GM23248 (cell line): ENCODE results near the gene HYDIN. TPM values are rescaled to one million over a fixed set of nuclear protein-coding genes. Genes with fewer than 3 reads are reported as not detected.

Source experiments
- DNase-seq: peaks from one replicate; pipeline ENCODE4 v3.0.0-alpha.2; 2015
- H2AFZ ChIP-seq: fragments of 200-600 bp; sonication (generic); 2 replicates; pipeline ENCODE4 v1.6.1; 2016; ENCODE audit warnings: antibody characterized with exemption
- H3F3A ChIP-seq: fragments of 200-600 bp; sonication (generic); 2 replicates; pipeline ENCODE4 v1.6.1; 2016; ENCODE audit warnings: mild to moderate bottlenecking, antibody characterized with exemption, mixed run types; ENCODE audit not compliant: insufficient read depth
- H3K27ac ChIP-seq: fragments of 200-600 bp; sonication (generic); 2 replicates; pipeline ENCODE4 v1.5.1; 2016; ENCODE audit warnings: mild to moderate bottlenecking
- H3K27me3 ChIP-seq: fragments of 200-600 bp; sonication (generic); replicated peaks from 2 replicates; pipeline ENCODE4 v1.6.1; 2016; ENCODE audit warnings: mild to moderate bottlenecking; ENCODE audit not compliant: insufficient read depth
- H3K36me3 ChIP-seq: fragments of 200-600 bp; sonication (generic); 2 replicates; pipeline ENCODE4 v1.6.1; 2016; ENCODE audit warnings: low read depth, mild to moderate bottlenecking
- H3K4me1 ChIP-seq: fragments of 200-600 bp; sonication (generic); 2 replicates; pipeline ENCODE4 v1.6.1; 2016; ENCODE audit warnings: mild to moderate bottlenecking; ENCODE audit not compliant: insufficient read depth
- H3K4me2 ChIP-seq: fragments of 200-600 bp; sonication (generic); one replicate; pipeline ENCODE4 v1.6.1; 2016; ENCODE audit warnings: mild to moderate bottlenecking; ENCODE audit not compliant: unreplicated experiment
- H3K4me3 ChIP-seq: fragments of 200-600 bp; sonication (generic); 2 replicates; pipeline ENCODE4 v1.5.1; 2016; ENCODE audit warnings: mild to moderate bottlenecking
- H3K79me2 ChIP-seq: fragments of 200-600 bp; sonication (generic); 2 replicates; pipeline ENCODE4 v1.6.1; 2016; ENCODE audit warnings: mild to moderate bottlenecking; ENCODE audit not compliant: insufficient read depth
- H3K9ac ChIP-seq: fragments of 200-600 bp; sonication (generic); 2 replicates; pipeline ENCODE4 v1.6.1; 2016; ENCODE audit warnings: mild to moderate bottlenecking
- H3K9me2 ChIP-seq: fragments of 200-600 bp; sonication (generic); 2 replicates; pipeline ENCODE4 v1.6.1; 2016; ENCODE audit warnings: mixed run types, mild to moderate bottlenecking, moderate library complexity; ENCODE audit not compliant: insufficient read depth
- H3K9me3 ChIP-seq: fragments of 200-600 bp; sonication (generic); one replicate; pipeline ENCODE4 v1.6.1; 2017; ENCODE audit warnings: low read depth
- H4K20me1 ChIP-seq: fragments of 200-600 bp; sonication (generic); 2 replicates; pipeline ENCODE4 v1.6.0; 2016; ENCODE audit not compliant: insufficient read depth
- EZH2 ChIP-seq: fragments of 200-600 bp; sonication (generic); IDR thresholded peaks from 2 replicates; pipeline ENCODE4 v1.6.1; 2018; ENCODE audit warnings: antibody characterized with exemption, mild to moderate bottlenecking; ENCODE audit not compliant: insufficient read depth, poor library complexity, severe bottlenecking
- EZH2phosphoT487 ChIP-seq: fragments of 200-600 bp; sonication (generic); IDR thresholded peaks from 2 replicates; pipeline ENCODE4 v1.6.1; 2018; ENCODE audit warnings: antibody characterized with exemption, moderate library complexity, mild to moderate bottlenecking, low read depth; ENCODE audit not compliant: insufficient read depth
- WGBS, 2 experiments: methylation state at CpG; one replicate each; pipeline ENCODE4 v1.1.6; 2015 to 2017; ENCODE audit warnings: low lambda C conversion rate in 2 of 2, low coverage in 1 of 2; ENCODE audit errors: missing lambda C conversion rate in 2 of 2; 5-methylcytosine and 5-hydroxymethylcytosine counted together
- in situ Hi-C: fragments of 300-500 bp; cut with MboI; formaldehyde crosslinking; loops from 2 replicates; pipeline ENCODE4 v1.15.0; 2020
- polyA plus RNA-seq: library from polyadenylated mRNA; unstranded; fragments of >200 nt; fragmentation: Nextera tagmentation; extraction: Ambion mirVana; gene quantifications from 2 replicates; pipeline ENCODE4 v1.2.1, GENCODE V29; 2016
- total RNA-seq: library from RNA; depleted of rRNA; stranded (reverse); fragments of >200 nt; shearing (Covaris generic); gene quantifications from 2 replicates; pipeline ENCODE4 v1.2.3, GENCODE V29; 2014

Gene HYDIN
- total and polyA plus RNA-seq, 2 experiments from 2014 or later = 0.50 to 0.54 TPM

DNA sequence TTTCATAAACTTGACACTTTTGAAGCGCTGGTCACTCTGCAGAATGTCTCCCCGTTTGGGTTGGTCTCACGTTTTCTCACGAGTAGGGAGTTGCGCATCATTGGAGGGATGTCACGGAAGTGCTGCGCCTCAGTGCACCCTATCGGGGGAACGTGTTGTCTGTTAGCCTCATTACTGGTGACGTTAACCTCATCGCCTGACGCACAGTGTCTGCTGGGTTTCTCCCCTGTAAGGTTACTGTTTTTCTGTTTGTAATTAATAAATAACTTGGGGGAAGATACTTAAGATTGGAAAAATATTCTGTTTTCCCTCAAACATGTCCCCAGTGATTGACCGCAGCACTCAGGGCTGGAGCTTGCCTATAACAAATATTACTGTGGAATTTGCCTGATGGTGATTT lies 456.3 kb downstream of the HYDIN start:
- no peak overlapping the region for H3K4me2 ChIP-seq
- WGBS, 2 experiments = 88 to 90% methylated on average over 13 of the region's 13 CpGs
- no peak for DNase-seq
- H2AFZ ChIP-seq = no peak overlapping the region
- H3K4me1 ChIP-seq = peaks cover 17% of the 10 kb centered on the region
- no peaks in the 10 kb centered on the region for H3K79me2 ChIP-seq
- no peaks in the 10 kb centered on the region for H3K36me3 ChIP-seq
- no peak for TF ChIP-seq EZH2phosphoT487
- TF ChIP-seq EZH2 = no peak
- H3K27ac ChIP-seq = no peak overlapping the region
- peaks cover 33% of the 10 kb centered on the region for H3F3A ChIP-seq
- no peaks in the 10 kb centered on the region for H3K27me3 ChIP-seq
- H4K20me1 ChIP-seq = no peaks in the 10 kb centered on the region
- no peak overlapping the region for H3K9ac ChIP-seq
- in situ Hi-C loops = loop anchor here (10.0 to 25.0 kb wide), 2 partner anchors 229 to 387 kb away; no protein-coding TSS in a partner anchor
- no peaks in the 10 kb centered on the region for H3K9me3 ChIP-seq
- H3K9me2 ChIP-seq = no peaks in the 10 kb centered on the region
- H3K4me3 ChIP-seq = no peak overlapping the region

GRCh38 chr16:70772493-70772892 lies 458.0 kb downstream of the HYDIN start:
- H3K9me2 ChIP-seq = no peaks in the 10 kb centered on the region
- no peak for TF ChIP-seq EZH2phosphoT487
- no peak for TF ChIP-seq EZH2
- H3K4me2 ChIP-seq = no peak overlapping the region
- no peaks in the 10 kb centered on the region for H4K20me1 ChIP-seq
- H3K27ac ChIP-seq = no peak overlapping the region
- DNase-seq = peak; percentile 53
- no peak overlapping the region for H3K9ac ChIP-seq
- H3K9me3 ChIP-seq = no peaks in the 10 kb centered on the region
- in situ Hi-C loops = loop anchor here (10.0 to 25.0 kb wide), 2 partner anchors 228 to 385 kb away; no protein-coding TSS in a partner anchor
- 50 to 52% methylated on average over 1 of the region's 1 CpG for WGBS, 2 experiments
- H3F3A ChIP-seq = peaks cover 24% of the 10 kb centered on the region
- H3K4me3 ChIP-seq = no peak overlapping the region
- H3K79me2 ChIP-seq = no peaks in the 10 kb centered on the region
- no peaks in the 10 kb centered on the region for H3K36me3 ChIP-seq
- no peaks in the 10 kb centered on the region for H3K27me3 ChIP-seq
- H2AFZ ChIP-seq = no peak overlapping the region
- peaks cover 20% of the 10 kb centered on the region for H3K4me1 ChIP-seq

DNA sequence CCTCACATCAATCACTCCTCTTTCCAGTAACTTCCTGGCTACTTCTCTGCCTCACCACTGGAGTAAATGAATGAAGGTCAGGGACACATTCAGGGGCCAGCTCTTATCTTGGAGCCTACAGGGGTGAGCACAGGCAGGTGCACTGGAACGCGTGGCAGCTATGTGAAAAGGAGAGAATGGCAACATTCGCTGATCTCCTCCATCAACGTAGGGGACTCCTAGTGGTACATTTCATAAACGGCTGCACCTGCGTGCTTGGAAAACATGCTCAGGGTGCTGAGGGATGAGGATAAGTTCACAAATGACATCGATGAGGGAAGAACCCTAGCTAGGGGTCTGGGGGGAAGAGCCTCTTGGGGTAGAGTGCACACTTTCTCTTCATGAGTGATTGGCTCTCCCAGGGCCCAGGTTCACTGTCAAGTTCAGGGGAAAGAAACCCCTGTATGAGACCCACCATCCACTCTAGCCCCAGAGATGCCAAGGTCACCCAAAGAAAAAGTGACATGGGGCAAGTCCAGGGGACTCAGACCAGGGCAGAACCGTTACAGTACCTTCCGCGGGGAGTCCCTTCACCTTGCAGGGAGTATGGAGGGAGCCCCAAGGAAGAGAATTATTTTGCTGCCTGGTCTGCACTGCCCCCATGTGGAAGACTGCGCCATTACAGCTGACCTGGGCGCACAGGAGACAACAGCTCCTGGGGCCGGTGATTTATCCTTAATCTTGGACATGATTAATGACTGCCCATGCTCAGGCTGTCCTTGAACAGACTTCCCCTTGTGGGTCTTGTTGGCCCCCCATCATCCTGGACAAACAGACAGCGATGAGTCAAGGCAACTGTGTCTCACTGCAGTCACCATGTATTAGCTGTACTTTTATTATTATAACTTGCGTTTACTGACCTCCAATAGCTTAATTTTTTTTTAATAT lies 459.6 kb downstream of the HYDIN start:
- H3K9me2 ChIP-seq = no peaks in the 10 kb centered on the region
- no peaks in the 10 kb centered on the region for H3K9me3 ChIP-seq
- no peaks in the 10 kb centered on the region for H3K36me3 ChIP-seq
- no peak overlapping the region for H2AFZ ChIP-seq
- no peaks in the 10 kb centered on the region for H3K27me3 ChIP-seq
- H3K79me2 ChIP-seq = no peaks in the 10 kb centered on the region
- H3K4me2 ChIP-seq = no peak overlapping the region
- no peaks in the 10 kb centered on the region for H4K20me1 ChIP-seq
- peaks cover 22% of the 10 kb centered on the region for H3F3A ChIP-seq
- 42 to 44% methylated on average over 15 of the region's 15 CpGs for WGBS, 2 experiments
- DNase-seq = peak; percentile 66
- no peak for TF ChIP-seq EZH2phosphoT487
- TF ChIP-seq EZH2 = no peak
- in situ Hi-C loops = loop anchor here (10.0 to 25.0 kb wide), 2 partner anchors 226 to 384 kb away; no protein-coding TSS in a partner anchor
- H3K9ac ChIP-seq = no peak overlapping the region
- H3K4me3 ChIP-seq = no peak overlapping the region
- H3K27ac ChIP-seq = no peak overlapping the region
- peaks cover 24% of the 10 kb centered on the region for H3K4me1 ChIP-seq

DNA sequence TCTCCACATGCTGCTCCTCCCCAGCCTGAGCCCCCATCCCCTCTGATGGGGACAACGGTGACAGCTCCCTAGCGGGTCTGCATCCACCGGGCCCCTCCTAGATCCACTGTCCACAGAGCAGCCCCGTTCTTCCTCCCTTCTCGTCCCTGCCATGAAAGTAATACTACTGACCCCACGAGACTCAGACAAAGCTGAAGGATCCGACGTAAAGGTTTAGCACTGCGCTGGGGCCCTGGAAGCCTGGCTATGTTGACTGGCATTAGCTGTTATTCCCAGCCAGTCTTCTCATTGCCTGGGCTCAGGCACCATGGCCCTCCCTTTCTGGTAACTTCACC lies 460.3 kb downstream of the HYDIN start:
- Histone ChIP-seq H3K27me3 (no peaks in the 10 kb centered on the region), H3K9ac (no peak overlapping the region), H3F3A (peaks cover 22% of the 10 kb centered on the region), H3K4me1 (peaks cover 24% of the 10 kb centered on the region), H3K36me3 (no peaks in the 10 kb centered on the region), H3K9me3 (no peaks in the 10 kb centered on the region), H3K4me3 (no peak overlapping the region), H3K9me2 (no peaks in the 10 kb centered on the region), H3K79me2 (no peaks in the 10 kb centered on the region), H4K20me1 (no peaks in the 10 kb centered on the region), H3K4me2 (no peak overlapping the region), H3K27ac (no peak overlapping the region), H2AFZ (no peak overlapping the region)
- in situ Hi-C loops = loop anchor here (10.0 to 25.0 kb wide), 2 partner anchors 225 to 383 kb away; no protein-coding TSS in a partner anchor
- 84 to 89% methylated on average over 9 of the region's 9 CpGs for WGBS, 2 experiments
- no peak for DNase-seq
- no peak for TF ChIP-seq EZH2
